HepG2 (cell line): ENCODE results near the gene TARS3. TPM values are rescaled to one million over a fixed set of nuclear protein-coding genes. Genes with fewer than 3 reads are reported as not detected.
A peak's percentile ranks its signal among the peaks of the same experiment; 100 is the strongest.

ENCODE experiments used
- ATAC-seq: fragments of 200-7000 bp; cut with Tn5 transposase; 3 replicates; pipeline ENCODE4 v1.9.1; 2020; ENCODE audit warnings: mild to moderate bottlenecking, moderate library complexity
- BruUV-seq: library from RNA; stranded (reverse); fragments of 400-500 nt; replicated peaks from 2 replicates; lab custom pipeline; 2021; lab: Mats Ljungman, UMichigan
- CTCF ChIA-PET: fragments of 300-600 bp; formaldehyde crosslinking; extraction: SDS; loops from one replicate; lab custom pipeline; 2021; ENCODE audit warnings: low total read pairs, inconsistent platforms, low intra/inter-chr PET ratio; lab: Yijun Ruan, JAX
- POLR2A ChIA-PET: fragments of 350-600 bp; sonication (Branson Sonifier 250); formaldehyde crosslinking; loops from one replicate; lab custom pipeline; 2020; ENCODE audit warnings: antibody characterized with exemption, inconsistent platforms; lab: Yijun Ruan, JAX
- DNase-seq: peaks from one replicate; pipeline ENCODE4 v3.0.0-alpha.2; 2015; ENCODE audit warnings: low spot score
- FAIRE-seq: peaks from 3 replicates; lab custom pipeline; 2011; peaks lifted over from hg19 to GRCh38; lab: Jason Lieb, UNC
- H2AFZ ChIP-seq: one replicate; pipeline ENCODE4 v1.6.1; 2011; ENCODE audit warnings: low read length, inconsistent platforms
- H3K27ac ChIP-seq: fragments of 300-600 bp; 3 replicates; pipeline ENCODE4 v1.8.0; 2011; ENCODE audit warnings: mixed run types, mild to moderate bottlenecking, mixed read lengths, low read length, inconsistent platforms; ENCODE audit not compliant: insufficient read depth; ENCODE audit errors: extremely low read length
- H3K27me3 ChIP-seq, 2 experiments: fragments of 200-600 bp in 1 of 2; 2 replicates in 1 of 2; 3 replicates in 1 of 2; pipeline versions ENCODE4 v1.6.0 to v1.8.0; 2011; ENCODE audit warnings: low read length in 2 of 2, mild to moderate bottlenecking in 2 of 2, moderate library complexity in 2 of 2, inconsistent platforms in 1 of 2; ENCODE audit not compliant: insufficient read depth in 2 of 2, control insufficient read depth in 1 of 2
- H3K36me3 ChIP-seq, 2 experiments: fragments of 200-600 bp in 1 of 2; replicated peaks in 1 of 2; 2 replicates in 1 of 2; 3 replicates in 1 of 2; pipeline versions ENCODE4 v1.5.1 to v1.8.0; 2011; ENCODE audit warnings: low read length in 2 of 2, inconsistent platforms in 1 of 2; ENCODE audit not compliant: insufficient read depth in 2 of 2, control insufficient read depth in 1 of 2
- H3K4me1 ChIP-seq: 2 replicates; pipeline ENCODE4 v1.5.1; 2012; ENCODE audit warnings: low read length, inconsistent platforms; ENCODE audit not compliant: insufficient read depth
- H3K4me2 ChIP-seq: 2 replicates; pipeline ENCODE4 v1.6.0; 2011; ENCODE audit warnings: low read depth, low read length, inconsistent platforms
- H3K4me3 ChIP-seq, 3 experiments: fragments of 200-600 bp in 1 of 3; sonication (generic), shearing (Covaris generic) in 1 of 3; replicated peaks in 1 of 3; 2 replicates each; pipeline ENCODE4 v1.5.1; 2011 to 2016; ENCODE audit warnings: low read length in 3 of 3, inconsistent platforms in 2 of 3, low read depth in 2 of 3, mild to moderate bottlenecking in 2 of 3, control low read depth in 1 of 3, mixed read lengths in 1 of 3; ENCODE audit not compliant: insufficient read depth in 1 of 3
- H3K79me2 ChIP-seq: one replicate; pipeline ENCODE4 v1.6.1; 2011; ENCODE audit warnings: low read length, inconsistent platforms; ENCODE audit not compliant: insufficient read depth
- H3K9ac ChIP-seq: 2 replicates; pipeline ENCODE4 v1.6.0; 2011; ENCODE audit warnings: mild to moderate bottlenecking, low read depth, low read length, inconsistent platforms; ENCODE audit not compliant: insufficient read depth
- H3K9me3 ChIP-seq: 2 replicates; pipeline ENCODE4 v1.5.1; 2012; ENCODE audit warnings: mild to moderate bottlenecking, low read length
- H4K20me1 ChIP-seq: 2 replicates; pipeline ENCODE4 v1.6.0; 2011; ENCODE audit warnings: inconsistent platforms, mild to moderate bottlenecking, low read length, moderate library complexity; ENCODE audit not compliant: insufficient read depth
- ARNTL ChIP-seq: sonication (generic); formaldehyde crosslinking; IDR thresholded peaks from 2 replicates; pipeline ENCODE4 v1.4.0; 2020; ENCODE audit warnings: mild to moderate bottlenecking, missing genetic modification reagents
- BCL6 ChIP-seq: IDR thresholded peaks from 2 replicates; pipeline ENCODE4 v1.6.1; 2016; ENCODE audit warnings: missing genetic modification reagents, missing compliant biosample characterization
- CREB1 ChIP-seq, 2 experiments: fragments of 450-650 bp in 1 of 2; IDR thresholded peaks; 2 replicates each; pipeline ENCODE4 v1.6.1; 2016 to 2017; ENCODE audit warnings: control low read depth in 1 of 2, mild to moderate bottlenecking in 1 of 2, missing compliant biosample characterization in 1 of 2, missing genetic modification characterization in 1 of 2
- ELF3 ChIP-seq: IDR thresholded peaks from 2 replicates; pipeline ENCODE4 v1.6.1; 2016; ENCODE audit warnings: missing genetic modification reagents, missing compliant biosample characterization
- FOXP1 ChIP-seq, 2 experiments: fragments of 450-650 bp in 1 of 2; IDR thresholded peaks; 2 replicates each; pipeline ENCODE4 v1.6.1; 2017 to 2018; ENCODE audit warnings: antibody characterized with exemption in 1 of 2
- GATAD2A ChIP-seq: IDR thresholded peaks from 2 replicates; pipeline ENCODE4 v1.6.1; 2016
- MIXL1 ChIP-seq: IDR thresholded peaks from 2 replicates; pipeline ENCODE4 v1.6.1; 2016
- NBN ChIP-seq: fragments of 450-650 bp; conservative IDR thresholded peaks from 2 replicates; pipeline ENCODE4 v1.6.1; 2017
- PHF20 ChIP-seq: sonication (generic); formaldehyde crosslinking; IDR thresholded peaks from 2 replicates; pipeline ENCODE4 v1.5.0; 2020; ENCODE audit warnings: mild to moderate bottlenecking, missing genetic modification reagents
- RAD21 ChIP-seq: fragments of 450-650 bp; formaldehyde crosslinking; IDR thresholded peaks from 2 replicates; pipeline ENCODE4 v1.5.0; 2020; ENCODE audit warnings: mild to moderate bottlenecking
- SMC3 ChIP-seq: IDR thresholded peaks from 2 replicates; pipeline ENCODE4 v1.6.1; 2011; ENCODE audit warnings: low read length, improper control_type of control experiment
- SOX13 ChIP-seq, 3 experiments: fragments of 450-650 bp in 1 of 3; sonication (generic) in 1 of 3; formaldehyde crosslinking in 1 of 3; IDR thresholded peaks in 2 of 3; conservative IDR thresholded peaks in 1 of 3; 2 replicates each; pipeline versions ENCODE4 v1.5.0 to v1.6.1; 2016 to 2020; ENCODE audit warnings: antibody characterized with exemption in 1 of 3, mild to moderate bottlenecking in 1 of 3, missing compliant biosample characterization in 1 of 3, missing genetic modification reagents in 1 of 3, moderate library complexity in 1 of 3
- STAG1 ChIP-seq: sonication (generic); formaldehyde crosslinking; IDR thresholded peaks from 2 replicates; pipeline ENCODE4 v1.4.0; 2020; ENCODE audit warnings: missing genetic modification reagents
- XBP1 ChIP-seq: sonication (generic); formaldehyde crosslinking; IDR thresholded peaks from 2 replicates; pipeline ENCODE4 v1.5.0; 2020; ENCODE audit warnings: missing genetic modification reagents
- ZNF441 ChIP-seq: sonication (generic); formaldehyde crosslinking; IDR thresholded peaks from 2 replicates; pipeline ENCODE4 v1.7.0; 2021; ENCODE audit warnings: missing genetic modification reagents, borderline replicate concordance
- ZNF644 ChIP-seq: IDR thresholded peaks from 2 replicates; pipeline ENCODE4 v1.6.1; 2016; ENCODE audit warnings: low read depth
- WGBS: methylation state at CpG from one replicate; pipeline ENCODE4 v1.1.6; 2017; ENCODE audit warnings: low lambda C conversion rate; 5-methylcytosine and 5-hydroxymethylcytosine counted together
- in situ Hi-C: cut with HindIII; loops from 2 replicates; pipeline ENCODE4 v1.10.0; 2017; ENCODE audit warnings: low pct_unique_long_range_greater_than_20kb; ENCODE audit not compliant: extremely low pct_ligation_motif_present
- intact Hi-C: fragments of 100-400 bp; cut with micrococcal nuclease; formaldehyde crosslinking; loops from one replicate; pipeline ENCODE4 v1.10.0; 2022; ENCODE audit not compliant: unreplicated experiment
- polyA plus RNA-seq, 8 experiments: library from polyadenylated mRNA; depleted of rRNA in 3 of 8; stranded (reverse) in 7 of 8; unstranded in 1 of 8; fragments of >200 nt; fragmentation: Illumina TruSeq in 4 of 8; extraction: Trizol in 4 of 8; gene quantifications; 2 replicates each; pipeline versions ENCODE4 v1.2.1 to v1.2.3, GENCODE V29; 2011 to 2016; ENCODE audit warnings: low read depth in 4 of 8, missing spikeins in 1 of 8, mixed read lengths in 1 of 8; ENCODE audit not compliant: insufficient read depth in 1 of 8
- total RNA-seq, 5 experiments: library from RNA; depleted of rRNA; stranded (reverse); fragments of >200 nt; fragmentation: Illumina TruSeq; extraction: Trizol; gene quantifications; 2 replicates each; pipeline ENCODE4 v1.2.3, GENCODE V29; 2016; ENCODE audit warnings: low read depth in 1 of 5
- TF ChIP-seq, protein P1 (sequence below): IDR thresholded peaks from 2 replicates; pipeline ENCODE4 v1.6.1; 2016; ENCODE audit warnings: control low read depth
- TF ChIP-seq, protein P2 (sequence below): sonication (generic); formaldehyde crosslinking; IDR thresholded peaks from 2 replicates; pipeline ENCODE4 v1.4.0; 2020; ENCODE audit warnings: missing genetic modification reagents
- TF ChIP-seq, protein P3 (sequence below): sonication (generic); formaldehyde crosslinking; IDR thresholded peaks from 2 replicates; pipeline ENCODE4 v1.5.0; 2020; ENCODE audit warnings: mild to moderate bottlenecking, missing genetic modification reagents, moderate library complexity

Gene TARS3
- total and polyA plus RNA-seq, 2 of the 13 experiments (the other 11 are each of a cell fraction or from before 2014, with no cell fraction given), result 4.1 to 11.7 TPM

DNA sequence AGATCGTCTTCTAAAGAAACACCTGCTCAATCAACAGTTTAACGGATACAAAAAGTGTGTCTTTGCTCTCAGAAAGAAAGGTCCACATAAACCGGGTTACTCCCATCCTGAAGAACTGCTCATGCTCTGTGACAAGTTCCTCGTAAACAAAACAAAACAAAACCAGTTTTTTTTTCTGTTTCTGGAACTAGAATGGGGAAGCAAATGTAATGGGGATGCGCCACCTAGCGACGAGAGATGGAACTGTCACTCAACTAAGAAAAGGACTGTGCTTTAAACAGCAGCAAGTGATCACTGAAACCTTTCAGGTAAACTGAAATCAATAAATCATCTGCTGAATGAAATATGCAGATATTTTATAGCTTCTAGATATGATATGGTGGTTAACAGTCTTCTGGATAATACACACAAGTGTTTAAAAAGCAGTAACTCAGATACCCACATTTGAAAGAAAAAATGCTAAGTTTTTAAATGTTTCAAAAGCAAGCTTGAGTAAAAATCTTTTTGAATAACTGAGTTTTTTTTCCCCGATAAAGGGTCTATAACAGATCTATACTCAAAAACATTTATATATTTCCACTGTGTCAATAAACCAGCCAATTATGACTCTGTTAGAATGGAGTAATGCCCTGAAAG is 83.0 kb downstream of the TARS3 start:
- Histone ChIP-seq H3K4me2 (no peak overlapping the region), H3K4me1 (peaks cover 36% of the 10 kb centered on the region), H3K9ac (no peak overlapping the region), H2AFZ (no peak overlapping the region), H4K20me1 (no peaks in the 10 kb centered on the region), H3K27me3 (no peaks in the 10 kb centered on the region), H3K27ac (no peak overlapping the region), H3K36me3 (peaks cover 8 to 47% of the 10 kb centered on the region in 2 experiments), H3K79me2 (no peaks in the 10 kb centered on the region), H3K4me3 (no peak overlapping the region), H3K9me3 (no peaks in the 10 kb centered on the region)
- ChIA-PET CTCF (interaction anchor here (1.2 to 2.1 kb wide), 7 partner anchors 10 to 365 kb away, joined by 3 to 11 read pairs (median 5); no protein-coding TSS in a partner anchor), POLR2A (interaction anchor here (1.1 kb wide), 1 partner anchor 113 kb away, joined by 3 read pairs; no protein-coding TSS in a partner anchor)
- intact Hi-C loops, result loop anchor here (2.0 to 5.0 kb wide), 3 partner anchors 100 to 144 kb away; no protein-coding TSS in a partner anchor
- DNase-seq, result peak; percentile 52
- FAIRE-seq, result peak; percentile 86
- in situ Hi-C loops, result loop anchor here (5.0 to 10.0 kb wide), 2 partner anchors 99 to 206 kb away; no protein-coding TSS in a partner anchor
- 29% methylated on average over 8 of the region's 8 CpGs for WGBS
- BruUV-seq, result no TSS peak
- peak; percentile 59 for ATAC-seq
- 0 out of 2 replicates have a peak, but pooled peaks have one; percentile 17 for TF ChIP-seq BCL6 (CRISPR knock-in tag)
- TF ChIP-seq GATAD2A (CRISPR knock-in tag), result 0 out of 2 replicates have a peak, but pooled peaks have one; percentile 13
- TF ChIP-seq ZNF441 (CRISPR knock-in tag), result no peak
- peak; percentile 84 for TF ChIP-seq SMC3
- no peak for TF ChIP-seq ZNF644 (CRISPR knock-in tag)
- TF ChIP-seq, protein P1, sequence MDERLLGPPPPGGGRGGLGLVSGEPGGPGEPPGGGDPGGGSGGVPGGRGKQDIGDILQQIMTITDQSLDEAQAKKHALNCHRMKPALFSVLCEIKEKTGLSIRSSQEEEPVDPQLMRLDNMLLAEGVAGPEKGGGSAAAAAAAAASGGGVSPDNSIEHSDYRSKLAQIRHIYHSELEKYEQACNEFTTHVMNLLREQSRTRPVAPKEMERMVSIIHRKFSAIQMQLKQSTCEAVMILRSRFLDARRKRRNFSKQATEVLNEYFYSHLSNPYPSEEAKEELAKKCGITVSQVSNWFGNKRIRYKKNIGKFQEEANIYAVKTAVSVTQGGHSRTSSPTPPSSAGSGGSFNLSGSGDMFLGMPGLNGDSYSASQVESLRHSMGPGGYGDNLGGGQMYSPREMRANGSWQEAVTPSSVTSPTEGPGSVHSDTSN (CRISPR knock-in tag), result peak; percentile 30; the same call in 1 of the 2 replicates
- no peak for TF ChIP-seq CREB1 (IDR thresholded peaks at IDR 0.05)
- peak; percentile 54 for TF ChIP-seq CREB1 (CRISPR knock-in tag; IDR thresholded peaks at IDR 0.05)
- no peak for TF ChIP-seq NBN
- peak; percentile 56; the same call in 1 of the 2 replicates for TF ChIP-seq ELF3 (CRISPR knock-in tag)
- TF ChIP-seq MIXL1 (CRISPR knock-in tag), result peak; percentile 22; the same call in 1 of the 2 replicates
- TF ChIP-seq SOX13 (IDR thresholded peaks at IDR 0.05), result no peak
- peak in 1 of 2 experiments; percentile 21; a peak in 1 of 4 replicates for TF ChIP-seq SOX13 (CRISPR knock-in tag; conservative IDR thresholded peaks at IDR 0.05 in 1 of 2, IDR thresholded peaks at IDR 0.05 in 1 of 2)
- peak; percentile 84 for TF ChIP-seq RAD21 (CRISPR knock-in tag)
- TF ChIP-seq XBP1 (CRISPR knock-in tag), result no peak
- TF ChIP-seq, protein P2, sequence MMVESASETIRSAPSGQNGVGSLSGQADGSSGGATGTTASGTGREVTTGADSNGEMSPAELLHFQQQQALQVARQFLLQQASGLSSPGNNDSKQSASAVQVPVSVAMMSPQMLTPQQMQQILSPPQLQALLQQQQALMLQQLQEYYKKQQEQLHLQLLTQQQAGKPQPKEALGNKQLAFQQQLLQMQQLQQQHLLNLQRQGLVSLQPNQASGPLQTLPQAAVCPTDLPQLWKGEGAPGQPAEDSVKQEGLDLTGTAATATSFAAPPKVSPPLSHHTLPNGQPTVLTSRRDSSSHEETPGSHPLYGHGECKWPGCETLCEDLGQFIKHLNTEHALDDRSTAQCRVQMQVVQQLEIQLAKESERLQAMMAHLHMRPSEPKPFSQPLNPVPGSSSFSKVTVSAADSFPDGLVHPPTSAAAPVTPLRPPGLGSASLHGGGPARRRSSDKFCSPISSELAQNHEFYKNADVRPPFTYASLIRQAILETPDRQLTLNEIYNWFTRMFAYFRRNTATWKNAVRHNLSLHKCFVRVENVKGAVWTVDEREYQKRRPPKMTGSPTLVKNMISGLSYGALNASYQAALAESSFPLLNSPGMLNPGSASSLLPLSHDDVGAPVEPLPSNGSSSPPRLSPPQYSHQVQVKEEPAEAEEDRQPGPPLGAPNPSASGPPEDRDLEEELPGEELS (CRISPR knock-in tag), result no peak
- no peak for TF ChIP-seq FOXP1 (IDR thresholded peaks at IDR 0.05)
- peak; percentile 44; the same call in 1 of the 2 replicates for TF ChIP-seq FOXP1 (CRISPR knock-in tag; IDR thresholded peaks at IDR 0.05)
- TF ChIP-seq, protein P3, sequence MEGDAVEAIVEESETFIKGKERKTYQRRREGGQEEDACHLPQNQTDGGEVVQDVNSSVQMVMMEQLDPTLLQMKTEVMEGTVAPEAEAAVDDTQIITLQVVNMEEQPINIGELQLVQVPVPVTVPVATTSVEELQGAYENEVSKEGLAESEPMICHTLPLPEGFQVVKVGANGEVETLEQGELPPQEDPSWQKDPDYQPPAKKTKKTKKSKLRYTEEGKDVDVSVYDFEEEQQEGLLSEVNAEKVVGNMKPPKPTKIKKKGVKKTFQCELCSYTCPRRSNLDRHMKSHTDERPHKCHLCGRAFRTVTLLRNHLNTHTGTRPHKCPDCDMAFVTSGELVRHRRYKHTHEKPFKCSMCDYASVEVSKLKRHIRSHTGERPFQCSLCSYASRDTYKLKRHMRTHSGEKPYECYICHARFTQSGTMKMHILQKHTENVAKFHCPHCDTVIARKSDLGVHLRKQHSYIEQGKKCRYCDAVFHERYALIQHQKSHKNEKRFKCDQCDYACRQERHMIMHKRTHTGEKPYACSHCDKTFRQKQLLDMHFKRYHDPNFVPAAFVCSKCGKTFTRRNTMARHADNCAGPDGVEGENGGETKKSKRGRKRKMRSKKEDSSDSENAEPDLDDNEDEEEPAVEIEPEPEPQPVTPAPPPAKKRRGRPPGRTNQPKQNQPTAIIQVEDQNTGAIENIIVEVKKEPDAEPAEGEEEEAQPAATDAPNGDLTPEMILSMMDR (CRISPR knock-in tag), result peak; percentile 89
- TF ChIP-seq ARNTL (CRISPR knock-in tag), result peak; percentile 20; the same call in 1 of the 2 replicates
- TF ChIP-seq PHF20 (CRISPR knock-in tag), result no peak
- peak; percentile 89 for TF ChIP-seq STAG1 (CRISPR knock-in tag)
